Measurements from ENCODE around the gene GP5.

DNA sequence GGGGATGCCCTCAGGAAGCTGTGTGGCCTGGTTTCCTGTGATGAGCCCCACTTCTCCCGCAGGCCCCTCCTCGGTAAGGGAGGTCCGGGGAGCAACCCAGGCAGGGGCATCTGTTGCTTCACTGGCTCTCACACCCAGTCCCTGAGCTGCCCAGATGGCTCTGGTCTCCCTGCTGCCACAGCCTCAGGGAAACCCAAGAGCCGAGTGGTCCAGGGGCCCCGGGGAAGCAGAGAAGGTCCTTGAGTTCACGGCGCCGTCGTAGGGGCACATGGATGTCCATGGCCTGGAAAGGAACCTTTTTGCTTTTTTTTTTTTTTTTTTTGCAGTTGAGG is 16.2 kb downstream of the GP5 start:
- TF ChIP-seq, protein P1, sequence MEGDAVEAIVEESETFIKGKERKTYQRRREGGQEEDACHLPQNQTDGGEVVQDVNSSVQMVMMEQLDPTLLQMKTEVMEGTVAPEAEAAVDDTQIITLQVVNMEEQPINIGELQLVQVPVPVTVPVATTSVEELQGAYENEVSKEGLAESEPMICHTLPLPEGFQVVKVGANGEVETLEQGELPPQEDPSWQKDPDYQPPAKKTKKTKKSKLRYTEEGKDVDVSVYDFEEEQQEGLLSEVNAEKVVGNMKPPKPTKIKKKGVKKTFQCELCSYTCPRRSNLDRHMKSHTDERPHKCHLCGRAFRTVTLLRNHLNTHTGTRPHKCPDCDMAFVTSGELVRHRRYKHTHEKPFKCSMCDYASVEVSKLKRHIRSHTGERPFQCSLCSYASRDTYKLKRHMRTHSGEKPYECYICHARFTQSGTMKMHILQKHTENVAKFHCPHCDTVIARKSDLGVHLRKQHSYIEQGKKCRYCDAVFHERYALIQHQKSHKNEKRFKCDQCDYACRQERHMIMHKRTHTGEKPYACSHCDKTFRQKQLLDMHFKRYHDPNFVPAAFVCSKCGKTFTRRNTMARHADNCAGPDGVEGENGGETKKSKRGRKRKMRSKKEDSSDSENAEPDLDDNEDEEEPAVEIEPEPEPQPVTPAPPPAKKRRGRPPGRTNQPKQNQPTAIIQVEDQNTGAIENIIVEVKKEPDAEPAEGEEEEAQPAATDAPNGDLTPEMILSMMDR (IDR thresholded peaks at IDR 0.05; ENCODE audit: low read depth, low read length) = no peak
- TF ChIP-seq EZH2phosphoT487 (IDR thresholded peaks at IDR 0.05; ENCODE audit: low read depth) = no peak
